Skeletal muscle satellite cell (primary cell): ENCODE results near the gene SERPINA9.

Source experiments
- H3K27me3 ChIP-seq: 2 replicates; pipeline ENCODE4 v1.7.0; 2013; ENCODE audit warnings: low read length; ENCODE audit not compliant: control insufficient read depth, insufficient read depth
- H3K36me3 ChIP-seq: 2 replicates; pipeline ENCODE4 v1.7.0; 2013; ENCODE audit warnings: mild to moderate bottlenecking, control low read depth, low read length; ENCODE audit not compliant: insufficient read depth
- H3K4me1 ChIP-seq: 2 replicates; pipeline ENCODE4 v1.7.0; 2013; ENCODE audit warnings: low read length; ENCODE audit not compliant: control insufficient read depth, insufficient read depth
- H3K4me2 ChIP-seq: 2 replicates; pipeline ENCODE4 v1.7.0; 2013; ENCODE audit warnings: mild to moderate bottlenecking, low read length
- H3K4me3 ChIP-seq: 2 replicates; pipeline ENCODE4 v1.7.0; 2013; ENCODE audit warnings: low read length
- H3K9ac ChIP-seq: 2 replicates; pipeline ENCODE4 v1.7.0; 2013; ENCODE audit warnings: mild to moderate bottlenecking, low read depth, low read length, moderate library complexity
- H3K9me3 ChIP-seq: replicated peaks from 2 replicates; pipeline ENCODE4 v1.7.0; 2013; ENCODE audit warnings: mild to moderate bottlenecking, control low read depth, low read length

The SERPINA9 gene

GRCh38 chr14:94460631-94461416, 15.2 kb downstream of the SERPINA9 start:
- peaks cover 3% of the 10 kb centered on the region for H3K4me1 ChIP-seq

GRCh38 chr14:94458558-94459205, 17.3 kb downstream of the SERPINA9 start:
- Histone ChIP-seq H3K4me2 (no peak overlapping the region), H3K9me3 (no peaks in the 10 kb centered on the region), H3K36me3 (no peaks in the 10 kb centered on the region), H3K9ac (no peak overlapping the region), H3K27me3 (no peaks in the 10 kb centered on the region), H3K4me3 (no peak overlapping the region), H3K4me1 (peaks cover 3% of the 10 kb centered on the region)

More at GRCh38 chr14:94460631-94461416, 15.2 kb downstream of the SERPINA9 start:
- Histone ChIP-seq H3K27me3 (no peaks in the 10 kb centered on the region), H3K9ac (no peak overlapping the region), H3K4me2 (no peak overlapping the region), H3K36me3 (no peaks in the 10 kb centered on the region), H3K9me3 (peaks cover 2% of the 10 kb centered on the region), H3K4me3 (no peak overlapping the region)

- Histone ChIP-seq H3K4me1 (peaks cover 3% of the 10 kb centered on the region), H3K27me3 (no peaks in the 10 kb centered on the region), H3K4me2 (no peak overlapping the region), H3K9ac (no peak overlapping the region), H3K36me3 (no peaks in the 10 kb centered on the region), H3K9me3 (no peaks in the 10 kb centered on the region), H3K4me3 (no peak overlapping the region)
Observed at GRCh38 chr14:94458096-94458495, 17.9 kb downstream of the SERPINA9 start.

- H3K4me1 ChIP-seq = no peaks in the 10 kb centered on the region
- no peak overlapping the region for H3K9ac ChIP-seq
- H3K4me2 ChIP-seq = no peak overlapping the region
- no peaks in the 10 kb centered on the region for H3K36me3 ChIP-seq
- no peaks in the 10 kb centered on the region for H3K9me3 ChIP-seq
- peaks cover 16% of the 10 kb centered on the region for H3K27me3 ChIP-seq
- H3K4me3 ChIP-seq = no peak overlapping the region
Observed at GRCh38 chr14:94455928-94456327, 20.1 kb downstream of the SERPINA9 start.

- no peak overlapping the region for H3K9ac ChIP-seq
- no peaks in the 10 kb centered on the region for H3K9me3 ChIP-seq
- H3K27me3 ChIP-seq = peaks cover 34% of the 10 kb centered on the region
- H3K4me3 ChIP-seq = no peak overlapping the region
- no peaks in the 10 kb centered on the region for H3K4me1 ChIP-seq
- H3K4me2 ChIP-seq = no peak overlapping the region
- H3K36me3 ChIP-seq = no peaks in the 10 kb centered on the region
Observed at GRCh38 chr14:94451826-94452225, 24.2 kb downstream of the SERPINA9 start.

- Histone ChIP-seq H3K9ac (no peak overlapping the region), H3K4me1 (no peaks in the 10 kb centered on the region), H3K27me3 (peaks cover 34% of the 10 kb centered on the region), H3K36me3 (no peaks in the 10 kb centered on the region), H3K9me3 (no peaks in the 10 kb centered on the region), H3K4me2 (no peak overlapping the region), H3K4me3 (no peak overlapping the region)
Observed at GRCh38 chr14:94451091-94451771, 24.8 kb downstream of the SERPINA9 start.

- H3K9ac ChIP-seq = no peak overlapping the region
- no peaks in the 10 kb centered on the region for H3K4me1 ChIP-seq
- peaks cover 34% of the 10 kb centered on the region for H3K27me3 ChIP-seq
- H3K4me2 ChIP-seq = no peak overlapping the region
- H3K9me3 ChIP-seq = no peaks in the 10 kb centered on the region
- H3K36me3 ChIP-seq = no peaks in the 10 kb centered on the region
- no peak overlapping the region for H3K4me3 ChIP-seq
Observed at GRCh38 chr14:94450722-94451090, 25.3 kb downstream of the SERPINA9 start.

GRCh38 chr14:94449930-94450329, 26.1 kb downstream of the SERPINA9 start:
- Histone ChIP-seq H3K9me3 (no peaks in the 10 kb centered on the region), H3K4me3 (no peak overlapping the region), H3K9ac (no peak overlapping the region), H3K36me3 (no peaks in the 10 kb centered on the region), H3K4me1 (no peaks in the 10 kb centered on the region), H3K4me2 (no peak overlapping the region), H3K27me3 (peaks cover 34% of the 10 kb centered on the region)

GRCh38 chr14:94448071-94448808, 27.8 kb downstream of the SERPINA9 start:
- Histone ChIP-seq H3K4me2 (no peak overlapping the region), H3K27me3 (peaks cover 34% of the 10 kb centered on the region), H3K4me1 (no peaks in the 10 kb centered on the region), H3K9ac (no peak overlapping the region), H3K36me3 (no peaks in the 10 kb centered on the region), H3K4me3 (no peak overlapping the region), H3K9me3 (no peaks in the 10 kb centered on the region)

- H3K36me3 ChIP-seq = no peaks in the 10 kb centered on the region
- no peaks in the 10 kb centered on the region for H3K4me1 ChIP-seq
- H3K4me2 ChIP-seq = no peak overlapping the region
- H3K27me3 ChIP-seq = peaks cover 35% of the 10 kb centered on the region
- H3K4me3 ChIP-seq = no peak overlapping the region
- H3K9ac ChIP-seq = no peak overlapping the region
- no peaks in the 10 kb centered on the region for H3K9me3 ChIP-seq
Observed at GRCh38 chr14:94447206-94447605, 28.8 kb downstream of the SERPINA9 start.

- Histone ChIP-seq H3K4me3 (no peak overlapping the region), H3K4me1 (no peaks in the 10 kb centered on the region), H3K36me3 (no peaks in the 10 kb centered on the region), H3K27me3 (peaks cover 24% of the 10 kb centered on the region), H3K4me2 (no peak overlapping the region), H3K9ac (no peak overlapping the region), H3K9me3 (no peaks in the 10 kb centered on the region)
Observed at GRCh38 chr14:94446126-94446525, 29.9 kb downstream of the SERPINA9 start.
